GM21447 (cell line): ENCODE measurements around the gene NRM.
"Not testable (repeated sequence)": the region's sequence is repeated elsewhere in the genome, so short reads cannot be mapped to it uniquely, and the experiment has no call there.

ENCODE experiments used
- ATAC-seq: cut with Tn5 transposase; IDR thresholded peaks from one replicate; pipeline ENCODE4 v1.9.1; 2021; ENCODE audit not compliant: unreplicated experiment

Gene NRM

GRCh38 chr6:30720738-30721197 lies 30.0 kb upstream of the NRM start:
- no peak for ATAC-seq

GRCh38 chr6:30719791-30720737 lies 29.3 kb upstream of the NRM start, which contains the start of gene TUBB:
Gene TUBB (plus strand): TSS chr6:30720352. CDS start chr6:30720507, 155 bp downstream.
- peak; percentile 40 for ATAC-seq

GRCh38 chr6:30719356-30719755 lies 28.6 kb upstream of the NRM start:
- ATAC-seq, result no peak

DNA sequence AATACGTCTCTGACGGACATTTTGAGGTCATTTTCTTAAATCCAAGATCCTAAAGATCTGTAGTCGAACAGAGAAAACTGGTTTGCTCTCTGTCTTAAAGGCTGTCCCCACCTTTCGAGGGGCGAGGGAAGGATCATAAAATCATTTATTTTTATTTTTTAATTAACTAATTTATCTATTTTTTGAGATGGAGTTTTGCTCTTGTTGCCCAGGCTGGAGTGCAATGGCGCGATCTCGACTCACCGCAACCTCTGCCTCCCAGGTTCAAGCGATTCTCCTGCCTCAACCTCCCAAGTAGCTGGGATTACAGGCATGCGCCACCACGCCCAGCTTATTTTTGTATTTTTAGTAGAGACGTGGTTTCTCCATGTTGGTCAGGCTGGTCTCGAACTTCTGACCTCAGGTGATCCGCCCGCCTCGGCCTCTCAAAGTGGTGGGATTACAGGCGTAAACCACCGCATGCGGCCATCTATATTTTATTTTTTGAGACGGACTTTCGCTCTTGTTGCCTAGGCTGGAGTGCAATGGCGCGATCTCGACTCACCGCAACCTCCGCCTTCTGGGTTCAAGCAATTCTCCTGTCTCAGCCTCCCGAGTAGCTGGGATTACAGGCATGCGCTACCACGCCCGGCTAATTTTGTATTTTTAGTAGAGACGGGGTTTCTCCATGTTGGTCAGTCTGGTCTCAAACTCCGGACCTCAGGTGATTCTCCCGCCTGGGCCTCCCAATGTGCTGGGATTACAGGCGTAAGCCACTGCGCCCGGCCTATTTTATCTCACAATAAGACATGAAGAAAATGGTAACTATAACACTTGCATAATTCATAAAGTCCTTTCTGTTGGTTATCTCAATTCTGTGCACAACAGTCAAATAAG lies 27.3 kb upstream of the NRM start:
- ATAC-seq, result not testable (repeated sequence)

- peak; percentile 63 for ATAC-seq
These were observed 26.5 kb upstream of the NRM start, which contains the start of gene MDC1 for GRCh38 chr6:30717129-30717844. Gene MDC1 (minus strand): TSS chr6:30717281. CDS start chr6:30715175, 2,106 bp downstream.

- ATAC-seq, result no peak
These were observed 26.0 kb upstream of the NRM start for GRCh38 chr6:30716879-30717128.

DNA sequence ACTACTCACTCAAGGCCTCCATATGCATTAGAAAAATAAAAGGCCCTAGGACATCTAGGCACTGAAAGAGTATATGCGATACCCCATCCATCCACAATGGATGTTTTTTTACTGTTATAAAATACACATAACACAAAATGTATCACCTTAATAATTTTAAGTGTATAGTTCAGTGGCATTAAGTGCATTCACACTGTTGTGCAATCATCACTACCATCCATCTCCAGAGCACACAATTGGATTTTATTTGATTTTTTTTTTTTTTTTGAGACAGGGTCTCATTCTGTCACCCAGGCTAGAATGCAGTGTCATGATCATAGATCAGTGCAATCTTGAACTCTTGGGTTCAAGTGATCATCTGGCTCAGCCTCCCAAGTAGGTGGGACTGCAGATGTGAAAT lies 23.5 kb upstream of the NRM start:
- no peak for ATAC-seq

DNA sequence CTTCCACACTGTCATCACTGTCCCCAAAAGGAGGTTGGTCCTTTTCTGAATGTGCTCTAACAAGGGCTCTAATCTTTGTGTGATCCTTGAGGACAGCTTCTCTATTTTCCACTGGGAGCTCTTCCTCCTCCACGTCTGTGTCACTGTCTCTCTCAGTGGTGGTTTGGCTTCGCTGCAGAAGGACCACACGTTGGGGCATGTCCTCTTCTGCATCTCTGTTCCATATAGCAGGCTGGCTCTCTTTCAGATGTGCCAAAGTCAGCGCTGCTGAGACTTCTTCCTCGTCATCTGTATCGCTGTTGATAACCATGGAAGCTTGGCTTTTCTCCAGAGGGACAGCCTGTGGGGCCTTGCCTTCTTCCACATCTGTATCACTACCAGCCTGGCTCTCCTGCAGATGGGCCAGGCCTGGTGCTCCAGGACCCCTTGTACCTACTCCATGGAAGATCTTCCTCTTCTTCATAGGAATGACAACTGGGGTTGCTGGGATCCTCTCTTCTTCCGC lies 21.7 kb upstream of the NRM start:
- ATAC-seq, result no peak

GRCh38 chr6:30711758-30712380 lies 21.1 kb upstream of the NRM start:
- no peak for ATAC-seq

DNA sequence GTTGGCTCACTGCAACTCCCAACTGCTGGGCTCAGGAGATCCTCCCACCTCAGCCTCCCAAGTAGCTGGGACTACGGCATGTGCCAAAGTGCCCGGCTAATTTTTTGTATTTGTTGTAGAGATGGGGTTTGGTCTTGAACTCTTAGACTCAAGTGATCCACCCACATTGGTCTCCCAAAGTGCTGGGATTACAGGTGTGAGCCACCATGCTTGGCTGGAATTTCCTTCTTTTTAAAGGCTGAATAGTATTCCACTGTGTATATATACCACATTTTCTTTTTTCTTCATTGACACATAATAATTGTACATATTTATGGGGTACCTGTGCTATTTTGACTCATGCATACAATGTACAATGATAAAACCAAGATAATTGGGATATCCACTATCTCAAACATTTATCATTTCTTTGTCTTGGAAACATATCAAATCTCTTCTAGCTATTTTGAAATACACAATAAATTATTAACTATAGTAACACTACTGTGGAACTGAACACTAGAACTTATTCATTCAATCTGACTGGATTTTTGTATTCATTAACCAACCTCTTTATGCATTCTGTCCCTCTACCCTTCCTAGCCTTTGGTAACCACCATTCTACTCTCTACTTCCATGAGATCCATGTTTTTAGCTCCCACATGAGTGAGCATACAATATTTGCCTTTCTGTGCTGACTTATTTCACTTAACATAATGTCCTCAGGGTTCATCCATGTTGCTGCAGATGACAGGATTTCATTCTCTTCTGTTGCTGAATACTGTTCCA lies 18.5 kb upstream of the NRM start:
- no peak for ATAC-seq

DNA sequence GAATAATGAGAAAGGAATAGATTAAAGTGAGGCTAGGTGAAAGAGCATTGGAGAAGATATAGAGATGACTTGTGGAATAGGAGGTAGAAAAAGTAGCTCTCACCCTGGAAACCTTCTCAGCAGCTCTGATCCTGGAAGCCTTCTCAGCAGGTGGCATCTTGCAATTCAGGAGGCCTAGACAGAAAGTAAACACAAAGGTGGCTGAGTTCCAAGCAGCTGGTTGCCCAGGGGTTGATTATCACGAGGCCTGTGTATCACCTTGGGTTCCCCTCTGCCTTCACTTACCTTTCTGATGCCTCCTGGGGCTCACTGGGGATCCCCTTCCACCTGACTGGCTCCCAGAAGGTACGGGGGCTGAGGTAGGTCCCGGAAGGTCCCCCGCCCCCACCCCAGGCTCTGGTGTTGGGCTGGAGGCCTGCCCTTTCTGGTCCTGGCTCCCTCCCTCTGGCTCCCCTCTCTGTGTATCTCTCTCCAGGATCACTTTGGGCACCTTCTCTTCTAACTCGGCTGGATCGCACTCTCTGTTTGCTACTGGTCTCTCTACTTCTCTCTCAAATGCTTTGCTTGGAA lies 16.6 kb upstream of the NRM start:
- ATAC-seq, result no peak

DNA sequence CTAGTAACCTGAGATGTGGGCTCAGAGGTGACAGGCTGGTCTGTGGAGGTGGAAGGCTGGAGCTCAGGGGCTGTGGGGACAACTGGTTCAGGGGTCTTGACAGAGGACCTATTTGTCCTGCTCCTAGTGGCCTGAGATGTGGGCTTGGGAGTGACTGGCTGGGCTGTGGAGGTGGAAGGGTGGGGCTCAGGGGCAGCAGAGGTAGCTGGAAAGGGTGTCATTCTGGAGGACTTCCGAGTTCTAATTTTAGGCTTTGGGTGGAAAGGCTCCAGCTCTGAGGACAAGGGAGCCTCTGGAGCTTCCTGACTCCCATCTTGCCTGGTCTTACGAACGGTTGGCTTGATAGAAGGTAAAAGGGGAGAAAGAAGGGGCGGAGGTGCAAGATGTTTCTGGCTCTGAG lies 14.8 kb upstream of the NRM start:
- no peak for ATAC-seq

DNA sequence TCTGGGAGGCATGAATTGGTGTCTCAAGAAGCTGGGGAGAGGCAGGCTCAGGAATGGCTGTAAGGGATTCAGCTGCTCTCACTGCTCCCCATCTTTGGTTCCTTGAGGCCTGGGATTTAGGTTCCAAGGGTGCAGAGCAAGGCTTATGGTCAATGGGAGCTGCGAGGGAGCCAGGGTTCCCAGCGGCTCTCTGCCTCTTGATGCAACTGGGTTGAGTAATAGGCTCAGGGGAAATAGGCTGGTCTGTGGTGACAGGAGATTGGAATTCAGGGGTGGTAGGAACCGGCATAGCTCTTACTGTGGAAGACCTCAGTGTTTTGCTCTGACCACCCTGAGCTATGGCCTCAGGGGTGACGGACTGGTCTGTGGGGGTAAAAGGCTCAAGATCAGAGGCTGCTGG lies 13.0 kb upstream of the NRM start:
- no peak for ATAC-seq

GRCh38 chr6:30703011-30703410 lies 12.2 kb upstream of the NRM start:
- no peak for ATAC-seq

- no peak for ATAC-seq
These were observed 9.6 kb upstream of the NRM start for GRCh38 chr6:30700340-30700739.

GRCh38 chr6:30696432-30696831 lies 5.6 kb upstream of the NRM start:
- no peak for ATAC-seq

GRCh38 chr6:30691208-30691847 lies 544 bp upstream of the NRM start:
- no peak for ATAC-seq

DNA sequence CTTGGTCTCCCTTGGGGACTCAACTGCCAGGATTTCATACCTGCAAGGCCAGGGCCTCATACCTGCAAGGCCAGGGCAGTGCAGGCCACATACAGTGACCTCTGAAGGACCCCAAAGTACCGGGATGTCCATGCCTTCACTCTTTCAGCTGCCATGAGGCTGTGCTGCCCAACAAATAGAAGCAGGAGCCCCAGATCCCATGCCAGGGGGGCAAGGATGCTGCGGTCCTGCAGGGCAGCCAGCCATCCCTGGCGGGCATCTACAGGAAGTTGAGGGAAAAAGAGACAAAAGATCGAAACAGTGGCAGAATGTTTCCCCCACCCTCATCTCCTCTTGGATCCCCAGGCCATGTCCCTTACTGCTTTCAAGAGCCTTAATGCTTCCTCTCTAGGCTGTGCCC lies 799 bp downstream of the NRM start:
- ATAC-seq, result no peak
